Natural killer cell (primary cell): ENCODE measurements around the gene GASK1A. TPM values are rescaled to one million over a fixed set of nuclear protein-coding genes. Genes with fewer than 3 reads are reported as not detected.

Experiments used
- ATAC-seq, 3 donors: fragments of 150-1000 bp in 2 of 3; fragments of 200-7000 bp in 1 of 3; cut with Tn5 transposase; 1 replicate in 1 of 3; 2 replicates in 2 of 3; pipeline ENCODE4 v1.10.0; 2021; ENCODE audit warnings: mild to moderate bottlenecking in 2 of 3, moderate library complexity in 2 of 3
- DNase-seq, 2 donors: peaks; one replicate each; pipeline versions ENCODE4 v3.0.0 to v3.0.0-alpha.2; 2013 to 2021; ENCODE audit warnings: mixed read lengths in 1 of 2
- H3K27ac ChIP-seq: one replicate; pipeline ENCODE4 v1.5.1; 2013; ENCODE audit warnings: mild to moderate bottlenecking, low read length
- H3K27me3 ChIP-seq: one replicate; pipeline ENCODE4 v1.6.1; 2013; ENCODE audit warnings: low read length; ENCODE audit not compliant: control insufficient read depth, insufficient read depth
- H3K36me3 ChIP-seq: one replicate; pipeline ENCODE4 v1.6.1; 2013; ENCODE audit warnings: low read length; ENCODE audit not compliant: control insufficient read depth, insufficient read depth
- H3K4me1 ChIP-seq: one replicate; pipeline ENCODE4 v1.6.1; 2013; ENCODE audit warnings: low read length; ENCODE audit not compliant: control insufficient read depth, insufficient read depth
- H3K4me3 ChIP-seq: one replicate; pipeline ENCODE4 v1.5.1; 2013; ENCODE audit warnings: low read length
- H3K9me3 ChIP-seq: one replicate; pipeline ENCODE4 v1.6.1; 2013; ENCODE audit warnings: low read length; ENCODE audit not compliant: control insufficient read depth, insufficient read depth
- H3K27ac Mint-ChIP-seq, 2 donors: one replicate each; pipeline ENCODE4 v1.8.0; 2022; ENCODE audit warnings: mild to moderate bottlenecking in 2 of 2, mixed read lengths in 2 of 2, moderate library complexity in 1 of 2
- H3K27me3 Mint-ChIP-seq, 2 donors: one replicate each; pipeline ENCODE4 v1.8.0; 2022; ENCODE audit warnings: low read depth in 2 of 2, mixed read lengths in 2 of 2
- H3K36me3 Mint-ChIP-seq: one replicate; pipeline ENCODE4 v1.8.0; 2022; ENCODE audit warnings: mixed read lengths
- H3K4me1 Mint-ChIP-seq, 2 donors: one replicate each; pipeline ENCODE4 v1.8.0; 2022; ENCODE audit warnings: mixed read lengths in 2 of 2
- H3K4me3 Mint-ChIP-seq: one replicate; pipeline ENCODE4 v1.8.0; 2022; ENCODE audit warnings: mild to moderate bottlenecking, moderate library complexity, mixed read lengths
- H3K9me3 Mint-ChIP-seq, 2 donors: one replicate each; pipeline ENCODE4 v1.8.0; 2022; ENCODE audit warnings: mixed read lengths in 2 of 2
- WGBS: methylation state at CpG from one replicate; pipeline ENCODE4 v1.1.7; 2013; ENCODE audit warnings: missing lambda C conversion rate; ENCODE audit not compliant: insufficient coverage; 5-methylcytosine and 5-hydroxymethylcytosine counted together
- intact Hi-C: fragments of 100-400 bp; cut with micrococcal nuclease; formaldehyde crosslinking; loops from one replicate; pipeline ENCODE4 v1.14.2; 2022
- total RNA-seq, 4 donors: library from RNA; stranded (reverse); fragments of 120-200 nt in 1 of 4; gene quantifications; one replicate each; pipeline versions ENCODE4 v1.2.3 to v1.2.4, GENCODE V29; 2013 to 2022
- TF ChIP-seq, protein P1 (sequence below): fragments of 200-600 bp; IDR thresholded peaks from one replicate; pipeline ENCODE4 v1.8.0; 2022; ENCODE audit warnings: antibody characterized with exemption

The GASK1A gene
- total RNA-seq, 3 donors from 2014 or later (not counting 1 experiment from before 2014, with no cell fraction given), result 0.12 to 0.34 TPM; not detected in 1

DNA sequence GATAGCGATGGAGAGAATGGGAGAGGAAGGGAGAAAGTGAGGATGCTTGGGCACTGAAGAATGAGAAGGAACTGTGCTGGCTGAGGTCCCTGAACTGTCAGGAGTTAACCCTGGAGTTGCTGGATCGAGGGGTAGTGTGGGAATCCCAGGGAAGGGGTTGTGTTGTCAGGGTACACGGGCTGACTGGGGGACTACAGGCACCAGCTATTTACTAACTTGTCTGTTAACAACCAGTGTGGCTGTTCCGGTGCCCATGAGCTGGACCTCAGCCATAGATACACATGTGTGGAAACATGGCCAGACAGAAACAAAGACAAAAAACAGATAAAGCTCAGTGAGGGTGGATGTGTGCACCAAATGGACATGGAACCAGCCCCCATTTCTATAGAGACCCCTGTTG, 55.1 kb downstream of the GASK1A start:
- no peak overlapping the region for H3K27ac ChIP-seq
- DNase-seq, result no peak
- no peaks in the 10 kb centered on the region for H3K27me3 Mint-ChIP-seq
- H3K27ac Mint-ChIP-seq, result peak overlapping the region in 1 of 2 donors; percentile 67
- intact Hi-C loops, result no loop called here
- WGBS, result 85% methylated on average over 4 of the region's 4 CpGs
- H3K4me1 Mint-ChIP-seq, result peaks cover 31 to 46% of the 10 kb centered on the region in 2 donors
- H3K9me3 ChIP-seq, result no peaks in the 10 kb centered on the region
- no peak overlapping the region for H3K4me3 ChIP-seq
- no peaks in the 10 kb centered on the region for H3K36me3 Mint-ChIP-seq
- no peaks in the 10 kb centered on the region for H3K36me3 ChIP-seq
- peaks cover 28% of the 10 kb centered on the region for H3K4me1 ChIP-seq
- H3K27me3 ChIP-seq, result no peaks in the 10 kb centered on the region
- no peaks in the 10 kb centered on the region for H3K9me3 Mint-ChIP-seq
- no peak overlapping the region for H3K4me3 Mint-ChIP-seq
- TF ChIP-seq, protein P1, sequence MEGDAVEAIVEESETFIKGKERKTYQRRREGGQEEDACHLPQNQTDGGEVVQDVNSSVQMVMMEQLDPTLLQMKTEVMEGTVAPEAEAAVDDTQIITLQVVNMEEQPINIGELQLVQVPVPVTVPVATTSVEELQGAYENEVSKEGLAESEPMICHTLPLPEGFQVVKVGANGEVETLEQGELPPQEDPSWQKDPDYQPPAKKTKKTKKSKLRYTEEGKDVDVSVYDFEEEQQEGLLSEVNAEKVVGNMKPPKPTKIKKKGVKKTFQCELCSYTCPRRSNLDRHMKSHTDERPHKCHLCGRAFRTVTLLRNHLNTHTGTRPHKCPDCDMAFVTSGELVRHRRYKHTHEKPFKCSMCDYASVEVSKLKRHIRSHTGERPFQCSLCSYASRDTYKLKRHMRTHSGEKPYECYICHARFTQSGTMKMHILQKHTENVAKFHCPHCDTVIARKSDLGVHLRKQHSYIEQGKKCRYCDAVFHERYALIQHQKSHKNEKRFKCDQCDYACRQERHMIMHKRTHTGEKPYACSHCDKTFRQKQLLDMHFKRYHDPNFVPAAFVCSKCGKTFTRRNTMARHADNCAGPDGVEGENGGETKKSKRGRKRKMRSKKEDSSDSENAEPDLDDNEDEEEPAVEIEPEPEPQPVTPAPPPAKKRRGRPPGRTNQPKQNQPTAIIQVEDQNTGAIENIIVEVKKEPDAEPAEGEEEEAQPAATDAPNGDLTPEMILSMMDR, result no peak
- ATAC-seq, result no peak

DNA sequence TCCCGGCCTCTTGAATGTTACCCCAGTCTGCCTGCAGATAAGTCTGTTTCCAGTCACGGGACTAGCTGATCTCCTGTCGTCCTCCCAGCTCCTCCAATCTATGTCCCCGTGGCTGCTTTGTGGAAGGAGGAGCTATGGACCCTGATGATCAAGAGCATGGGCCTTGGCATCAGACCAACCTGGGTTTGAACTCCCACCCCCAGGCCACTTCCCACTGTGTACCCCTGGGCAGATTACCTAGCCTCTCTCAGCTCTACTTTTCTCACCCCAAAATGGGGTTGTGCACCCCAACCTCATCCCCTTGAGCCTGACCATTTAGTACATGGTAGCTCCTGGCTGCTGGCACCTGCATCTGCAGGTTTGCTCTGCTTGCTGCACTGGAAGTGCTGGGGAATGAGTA, 55.8 kb downstream of the GASK1A start:
- TF ChIP-seq, protein P1, result no peak
- H3K4me3 ChIP-seq, result no peak overlapping the region
- Mint-ChIP-seq H3K4me3 (no peak overlapping the region), H3K27ac (peak overlapping the region in 1 of 2 donors; percentile 91), H3K9me3 (no peaks in the 10 kb centered on the region), H3K36me3 (no peaks in the 10 kb centered on the region), H3K4me1 (peaks cover 31 to 39% of the 10 kb centered on the region in 2 donors), H3K27me3 (no peaks in the 10 kb centered on the region)
- WGBS, result 94% methylated on average over 4 of the region's 4 CpGs
- ATAC-seq (no peak), DNase-seq (no peak)
- no peaks in the 10 kb centered on the region for H3K9me3 ChIP-seq
- no peaks in the 10 kb centered on the region for H3K27me3 ChIP-seq
- no peak overlapping the region for H3K27ac ChIP-seq
- no peaks in the 10 kb centered on the region for H3K36me3 ChIP-seq
- peaks cover 28% of the 10 kb centered on the region for H3K4me1 ChIP-seq
- intact Hi-C loops, result no loop called here

DNA sequence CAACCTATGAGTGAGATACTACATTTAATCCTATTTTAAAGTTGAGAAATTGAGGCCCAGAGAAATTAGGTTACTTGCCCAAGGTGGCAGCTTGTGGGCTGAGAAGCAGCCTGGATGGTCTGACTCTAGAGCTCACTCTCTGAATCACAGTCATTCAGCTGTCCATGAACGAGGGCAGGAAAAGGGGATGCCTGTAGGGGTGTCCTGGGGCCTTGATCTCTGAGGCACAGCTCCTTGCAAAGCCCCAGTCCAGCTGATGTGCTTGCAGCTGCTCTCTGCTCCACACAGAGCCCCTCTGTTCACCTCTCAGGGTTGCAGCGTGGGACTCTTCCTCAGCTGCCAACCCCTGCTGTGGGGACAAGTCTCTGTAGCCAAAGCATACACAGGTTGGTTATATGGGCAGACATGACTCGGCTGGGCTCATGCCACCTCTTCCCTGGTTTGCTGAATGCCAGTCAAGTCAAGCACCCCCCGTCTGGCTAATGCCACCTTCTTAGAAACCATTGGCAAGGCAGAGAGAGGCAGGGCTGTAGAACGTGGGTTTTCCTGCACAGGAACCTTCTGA, 56.8 kb downstream of the GASK1A start:
- Histone ChIP-seq H3K4me1 (peaks cover 28% of the 10 kb centered on the region), H3K4me3 (no peak overlapping the region), H3K36me3 (no peaks in the 10 kb centered on the region), H3K27ac (no peak overlapping the region), H3K27me3 (no peaks in the 10 kb centered on the region), H3K9me3 (no peaks in the 10 kb centered on the region)
- Mint-ChIP-seq H3K4me3 (no peak overlapping the region), H3K27me3 (no peaks in the 10 kb centered on the region), H3K36me3 (no peaks in the 10 kb centered on the region), H3K4me1 (peaks cover 31 to 39% of the 10 kb centered on the region in 2 donors), H3K27ac (peak overlapping the region; percentile 87 to 91), H3K9me3 (no peaks in the 10 kb centered on the region)
- 73% methylated on average over 5 of the region's 5 CpGs for whole genome bisulfite sequencing
- DNase-seq (no peak), ATAC-seq (no peak)
- TF ChIP-seq, protein P1, result no peak
- intact Hi-C loops, result loop anchor here (1.0 kb wide), 1 partner anchor 12 kb away; no protein-coding TSS in a partner anchor
